Measurements from ENCODE around the gene HOXB5. TPM values are rescaled to one million over a fixed set of nuclear protein-coding genes. Genes with fewer than 3 reads are reported as not detected.

The HOXB5 gene
- polyA plus RNA-seq, 4 donors, result 5.8 to 9.8 TPM; not detected in 2

DNA sequence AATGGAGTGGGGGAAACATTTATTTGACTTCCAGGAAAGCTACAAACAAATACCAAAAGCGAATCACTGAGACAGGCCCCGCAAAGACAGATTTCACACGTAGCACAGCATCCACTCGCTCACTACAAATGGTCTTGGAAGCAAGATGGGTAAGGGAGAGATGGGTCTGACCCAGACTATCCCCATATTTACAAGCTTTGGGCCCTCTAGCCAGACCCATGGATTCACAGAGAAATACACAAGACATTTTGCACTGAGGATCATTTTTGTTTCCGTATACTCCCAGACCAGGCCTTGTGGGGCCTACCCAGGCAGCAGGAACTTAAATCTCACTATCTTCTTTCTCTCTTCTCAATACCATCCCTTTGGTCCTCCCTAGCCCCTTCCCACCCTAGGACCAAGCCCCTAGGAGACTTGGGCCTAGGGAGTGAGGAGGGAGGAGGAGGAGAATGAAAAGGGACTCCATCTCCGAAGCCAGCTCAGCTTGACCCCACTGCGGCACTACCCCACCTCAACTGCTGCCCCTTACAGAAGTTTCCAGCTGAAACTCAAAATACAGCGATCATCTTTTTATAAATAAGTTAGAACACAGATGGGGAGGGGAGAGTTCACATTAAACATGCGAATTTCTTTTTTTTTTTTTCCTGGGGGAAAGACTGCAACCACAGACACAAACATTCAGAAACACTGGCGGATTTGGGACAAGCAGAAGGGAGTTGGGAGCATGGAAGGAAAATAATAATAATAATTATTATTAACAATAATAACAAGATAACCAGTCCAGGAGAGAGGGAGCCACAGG is 2.1 kb downstream of the HOXB5 start:
- H3K27me3 ChIP-seq (ENCODE audit: control insufficient read depth in 3 of 3, insufficient read depth in 3 of 3, low read length in 3 of 3), result peaks cover 0 to 99% (median 11%) of the 10 kb centered on the region in 3 donors
- DNase-seq (no peak), FAIRE-seq (no peak)
- H3K36me3 ChIP-seq (ENCODE audit: control insufficient read depth in 3 of 3, insufficient read depth in 2 of 3, low read depth in 1 of 3, low read length in 3 of 3), result peaks cover 0 to 37% (median 0%) of the 10 kb centered on the region in 3 donors
- H3K27ac ChIP-seq (ENCODE audit: low read depth in 1 of 3, low read length in 2 of 3), result peak overlapping the region; percentile 0 to 93 (median 91)
- no peaks in the 10 kb centered on the region for H3K9me3 ChIP-seq (ENCODE audit: control insufficient read depth in 2 of 2, insufficient read depth in 1 of 2, low read depth in 1 of 2, low read length in 1 of 2)
- WGBS, 3 donors, result 63 to 84% (median 75%) methylated on average over 10 of the region's 10 CpGs
- peaks cover 0 to 47% (median 2%) of the 10 kb centered on the region in 3 donors for H3K4me1 ChIP-seq (ENCODE audit: control insufficient read depth in 3 of 3, insufficient read depth in 2 of 3, low read depth in 1 of 3, low read length in 2 of 3)
- peak overlapping the region in 1 of 3 donors; percentile 48 for H3K4me3 ChIP-seq (ENCODE audit: low read depth in 1 of 3, low read length in 3 of 3)

DNA sequence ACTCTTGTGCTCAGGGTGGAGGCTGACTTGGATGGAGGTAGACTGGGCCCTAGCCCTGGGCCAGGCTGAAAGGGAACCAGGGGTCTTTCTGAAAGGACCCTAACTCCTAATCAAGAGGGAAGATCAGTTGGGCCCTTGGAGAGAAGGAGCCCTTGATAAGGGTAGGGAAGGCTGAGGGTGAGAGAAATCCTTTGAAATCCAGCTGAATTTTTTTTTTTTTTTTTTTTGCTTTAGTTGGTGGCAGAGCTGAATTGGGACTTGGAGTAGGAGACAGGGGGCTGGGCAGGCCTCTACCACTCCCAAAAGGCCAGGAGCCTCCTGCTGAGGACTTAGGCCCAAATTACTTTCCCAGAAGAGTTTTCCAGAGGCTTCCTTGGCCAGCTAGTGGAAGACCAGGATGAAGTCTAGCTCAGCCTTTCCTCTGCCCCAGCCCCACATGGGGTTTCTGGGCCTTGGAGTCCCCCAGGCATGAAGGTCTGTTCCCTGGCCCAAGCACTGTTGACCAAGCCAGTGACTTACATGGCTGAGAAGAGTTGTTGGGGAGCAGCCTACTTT is 2.9 kb downstream of the HOXB5 start:
- H3K27ac ChIP-seq (ENCODE audit: low read depth in 1 of 3, low read length in 2 of 3), result peak overlapping the region in 2 of 3 donors; percentile 91 to 93
- peaks cover 0 to 29% (median 0%) of the 10 kb centered on the region in 3 donors for H3K36me3 ChIP-seq (ENCODE audit: control insufficient read depth in 3 of 3, insufficient read depth in 2 of 3, low read depth in 1 of 3, low read length in 3 of 3)
- peaks cover 0 to 44% (median 2%) of the 10 kb centered on the region in 3 donors for H3K4me1 ChIP-seq (ENCODE audit: control insufficient read depth in 3 of 3, insufficient read depth in 2 of 3, low read depth in 1 of 3, low read length in 2 of 3)
- FAIRE-seq, result no peak
- H3K4me3 ChIP-seq (ENCODE audit: low read depth in 1 of 3, low read length in 3 of 3), result peak overlapping the region in 1 of 3 donors; percentile 52
- peaks cover 0 to 99% (median 13%) of the 10 kb centered on the region in 3 donors for H3K27me3 ChIP-seq (ENCODE audit: control insufficient read depth in 3 of 3, insufficient read depth in 3 of 3, low read length in 3 of 3)
- DNase-seq, result no peak
- H3K9me3 ChIP-seq (ENCODE audit: control insufficient read depth in 2 of 2, insufficient read depth in 1 of 2, low read depth in 1 of 2, low read length in 1 of 2), result no peaks in the 10 kb centered on the region

DNA sequence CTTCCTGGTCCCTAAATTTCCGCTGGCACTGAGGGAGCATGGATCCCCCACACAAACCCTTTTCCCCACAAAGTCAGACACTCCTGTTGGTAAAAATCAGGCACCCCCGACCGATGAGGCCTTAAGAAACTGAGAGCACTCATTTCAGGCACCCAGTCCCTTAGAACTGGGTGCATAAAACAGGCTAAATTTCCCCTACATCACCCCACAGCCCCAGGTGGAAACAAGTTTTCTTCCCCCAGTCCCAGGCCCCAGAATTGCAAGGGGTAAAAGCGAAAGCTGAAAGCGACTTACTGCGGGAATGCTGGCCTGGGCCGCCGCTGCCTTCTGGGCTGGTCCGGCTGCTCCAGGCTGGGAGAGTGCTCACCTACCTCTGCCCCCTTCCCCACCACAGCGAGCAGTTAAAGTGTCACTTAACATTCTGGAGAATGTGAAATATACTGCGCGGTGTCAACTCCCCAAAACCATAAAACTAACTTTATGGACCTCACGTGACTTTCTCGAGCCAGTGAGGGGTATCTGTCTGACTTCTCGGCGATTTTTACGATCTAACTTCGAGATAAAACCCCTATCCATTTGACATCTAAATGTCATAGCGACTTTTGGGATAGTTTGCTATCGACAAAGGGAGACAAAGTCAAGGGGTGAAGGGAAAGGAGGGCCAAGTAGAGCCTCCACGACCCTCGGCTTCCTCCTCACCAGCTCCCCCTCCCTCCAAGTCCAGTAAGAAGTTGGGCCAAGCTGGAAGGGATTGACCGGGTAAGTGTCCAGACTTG is 3.6 kb downstream of the HOXB5 start, which contains the start of gene HOXB3:
Gene HOXB3, minus strand, starts transcription at position 411 of the 776 bp plus-strand sequence. CDS start 37,767 bp downstream, outside the sequence.
- Histone ChIP-seq H3K4me3 (ENCODE audit: low read depth in 1 of 3, low read length in 3 of 3) (peak within 1 kb of the TSS in 1 of 3 donors; percentile 52), H3K27me3 (ENCODE audit: control insufficient read depth in 3 of 3, insufficient read depth in 3 of 3, low read length in 3 of 3) (peaks cover 0 to 99% (median 14%) of the 10 kb centered on the region in 3 donors), H3K4me1 (ENCODE audit: control insufficient read depth in 3 of 3, insufficient read depth in 2 of 3, low read depth in 1 of 3, low read length in 2 of 3) (peaks cover 0 to 40% (median 2%) of the 10 kb centered on the region in 3 donors), H3K9me3 (ENCODE audit: control insufficient read depth in 2 of 2, insufficient read depth in 1 of 2, low read depth in 1 of 2, low read length in 1 of 2) (peaks cover 0 to 3% of the 10 kb centered on the region in 2 donors), H3K27ac (ENCODE audit: low read depth in 1 of 3, low read length in 2 of 3) (peak within 1 kb of the TSS; percentile 17 to 93 (median 91)), H3K36me3 (ENCODE audit: control insufficient read depth in 3 of 3, insufficient read depth in 2 of 3, low read depth in 1 of 3, low read length in 3 of 3) (peaks cover 0 to 24% (median 0%) of the 10 kb centered on the region in 3 donors)
- DNase-seq (no peak), FAIRE-seq (no peak)
- WGBS, 3 donors, result 18 to 24% (median 22%) methylated on average over 23 of the region's 23 CpGs

GRCh38 chr17:48589060-48589830 is 4.3 kb downstream of the HOXB5 start:
- Histone ChIP-seq H3K27ac (ENCODE audit: low read depth in 1 of 3, low read length in 2 of 3) (peak overlapping the region; percentile 17 to 93 (median 91)), H3K27me3 (ENCODE audit: control insufficient read depth in 3 of 3, insufficient read depth in 3 of 3, low read length in 3 of 3) (peaks cover 0 to 98% (median 14%) of the 10 kb centered on the region in 3 donors), H3K9me3 (ENCODE audit: control insufficient read depth in 2 of 2, insufficient read depth in 1 of 2, low read depth in 1 of 2, low read length in 1 of 2) (peaks cover 0 to 3% of the 10 kb centered on the region in 2 donors), H3K36me3 (ENCODE audit: control insufficient read depth in 3 of 3, insufficient read depth in 2 of 3, low read depth in 1 of 3, low read length in 3 of 3) (peaks cover 0 to 16% (median 0%) of the 10 kb centered on the region in 3 donors), H3K4me1 (ENCODE audit: control insufficient read depth in 3 of 3, insufficient read depth in 2 of 3, low read depth in 1 of 3, low read length in 2 of 3) (peaks cover 0 to 37% (median 2%) of the 10 kb centered on the region in 3 donors), H3K4me3 (ENCODE audit: low read depth in 1 of 3, low read length in 3 of 3) (peak overlapping the region in 1 of 3 donors; percentile 52)
- FAIRE-seq (no peak), DNase-seq (no peak)
- 11 to 17% (median 17%) methylated on average over 10 of the region's 10 CpGs for WGBS, 3 donors

DNA sequence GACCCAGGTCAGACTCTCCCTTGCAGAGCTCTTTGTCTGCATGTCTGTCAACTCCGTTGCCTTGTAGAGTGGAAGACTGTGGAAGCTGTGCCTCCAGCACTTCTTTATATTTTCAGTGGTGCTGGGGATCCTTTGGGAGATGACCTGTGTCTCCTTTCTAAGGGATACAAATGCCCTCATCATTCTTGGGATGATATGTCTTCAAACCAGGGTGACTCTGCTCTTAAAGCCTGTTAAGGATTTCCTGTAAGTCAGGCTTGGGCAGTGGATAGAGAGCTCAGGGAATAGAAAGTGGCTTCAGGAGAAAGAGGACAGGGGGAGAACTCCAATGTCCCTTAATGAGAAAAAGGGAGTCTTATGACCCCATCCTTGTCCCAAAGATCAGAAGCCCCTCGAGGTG is 5.1 kb downstream of the HOXB5 start:
- 15 to 34% (median 15%) methylated on average over 2 of the region's 2 CpGs for WGBS, 3 donors
- Histone ChIP-seq H3K27ac (ENCODE audit: low read depth in 1 of 3, low read length in 2 of 3) (peak overlapping the region in 2 of 3 donors; percentile 79 to 91), H3K36me3 (ENCODE audit: control insufficient read depth in 3 of 3, insufficient read depth in 2 of 3, low read depth in 1 of 3, low read length in 3 of 3) (peaks cover 0 to 16% (median 0%) of the 10 kb centered on the region in 3 donors), H3K4me3 (ENCODE audit: low read depth in 1 of 3, low read length in 3 of 3) (peak overlapping the region in 1 of 3 donors; percentile 52), H3K27me3 (ENCODE audit: control insufficient read depth in 3 of 3, insufficient read depth in 3 of 3, low read length in 3 of 3) (peaks cover 0 to 99% (median 14%) of the 10 kb centered on the region in 3 donors), H3K4me1 (ENCODE audit: control insufficient read depth in 3 of 3, insufficient read depth in 2 of 3, low read depth in 1 of 3, low read length in 2 of 3) (peaks cover 0 to 36% (median 2%) of the 10 kb centered on the region in 3 donors), H3K9me3 (ENCODE audit: control insufficient read depth in 2 of 2, insufficient read depth in 1 of 2, low read depth in 1 of 2, low read length in 1 of 2) (peaks cover 0 to 3% of the 10 kb centered on the region in 2 donors)
- FAIRE-seq (no peak), DNase-seq (no peak)

DNA sequence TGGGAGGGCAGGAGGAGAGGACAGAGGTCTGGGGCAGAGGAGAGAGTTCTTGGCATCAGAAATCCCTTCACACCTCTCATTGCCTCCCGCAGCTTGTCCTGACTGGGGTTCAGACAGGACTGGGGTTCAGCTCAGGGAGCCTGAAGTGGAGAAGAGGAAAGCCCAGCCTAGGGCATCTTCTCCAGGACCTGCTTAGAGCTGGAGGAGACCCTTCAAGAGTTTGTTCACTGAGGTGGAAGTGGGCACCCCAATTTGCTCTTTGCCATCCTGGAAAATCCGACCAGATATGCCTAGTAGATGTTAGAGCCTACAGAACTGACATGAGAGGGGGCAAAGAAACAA is 5.5 kb downstream of the HOXB5 start:
- Histone ChIP-seq H3K9me3 (ENCODE audit: control insufficient read depth in 2 of 2, insufficient read depth in 1 of 2, low read depth in 1 of 2, low read length in 1 of 2) (peaks cover 0 to 3% of the 10 kb centered on the region in 2 donors), H3K27me3 (ENCODE audit: control insufficient read depth in 3 of 3, insufficient read depth in 3 of 3, low read length in 3 of 3) (peaks cover 0 to 99% (median 10%) of the 10 kb centered on the region in 3 donors), H3K36me3 (ENCODE audit: control insufficient read depth in 3 of 3, insufficient read depth in 2 of 3, low read depth in 1 of 3, low read length in 3 of 3) (peaks cover 0 to 15% (median 0%) of the 10 kb centered on the region in 3 donors), H3K27ac (ENCODE audit: low read depth in 1 of 3, low read length in 2 of 3) (peak overlapping the region; percentile 24 to 91 (median 79)), H3K4me3 (ENCODE audit: low read depth in 1 of 3, low read length in 3 of 3) (peak overlapping the region in 1 of 3 donors; percentile 52), H3K4me1 (ENCODE audit: control insufficient read depth in 3 of 3, insufficient read depth in 2 of 3, low read depth in 1 of 3, low read length in 2 of 3) (peaks cover 0 to 36% (median 2%) of the 10 kb centered on the region in 3 donors)
- DNase-seq, result no peak
- WGBS, 3 donors, result 8 to 40% (median 24%) methylated on average over 2 of the region's 2 CpGs
- no peak for FAIRE-seq

DNA sequence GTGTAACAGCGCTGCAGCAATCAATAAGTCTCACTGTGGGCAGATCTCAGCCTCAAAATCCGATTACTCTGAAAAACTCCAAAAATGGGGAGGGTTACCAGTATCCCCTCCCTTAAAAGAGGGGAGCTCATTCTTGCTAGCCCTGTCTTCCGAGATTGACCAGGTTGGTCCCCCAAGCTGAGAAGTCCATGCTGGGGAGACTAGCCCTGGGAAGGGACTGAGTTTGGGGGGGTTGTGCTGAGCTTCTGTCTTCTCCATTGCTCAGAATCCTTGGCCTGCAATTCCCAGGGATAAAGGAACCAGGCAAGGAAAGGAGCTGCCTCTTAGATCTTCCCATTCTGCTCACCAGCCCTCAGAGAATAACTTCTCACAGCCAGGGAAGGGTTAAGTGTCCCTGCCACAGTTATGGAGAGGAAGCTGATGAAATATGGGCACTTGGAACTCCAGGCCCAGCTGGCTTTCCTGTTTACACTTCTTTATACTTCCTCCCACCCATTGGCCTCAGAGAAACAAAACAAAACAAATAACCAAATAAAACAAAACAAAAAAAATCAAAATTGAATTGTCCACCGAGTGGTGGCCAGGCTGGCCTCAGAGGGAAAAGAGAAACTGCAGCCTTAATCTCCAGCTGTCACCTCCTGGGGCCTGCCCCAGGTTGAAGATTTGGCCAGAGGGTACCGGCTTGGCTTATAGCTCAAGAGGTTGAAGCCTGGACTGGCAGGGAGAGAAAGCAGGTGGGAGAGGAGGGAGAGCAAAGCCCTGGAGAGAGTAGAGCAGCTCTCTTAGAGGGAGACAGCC is 6.1 kb downstream of the HOXB5 start:
- peak overlapping the region in 1 of 3 donors; percentile 52 for H3K4me3 ChIP-seq (ENCODE audit: low read depth in 1 of 3, low read length in 3 of 3)
- H3K27ac ChIP-seq (ENCODE audit: low read depth in 1 of 3, low read length in 2 of 3), result peak overlapping the region; percentile 24 to 91 (median 79)
- peaks cover 0 to 41% (median 2%) of the 10 kb centered on the region in 3 donors for H3K4me1 ChIP-seq (ENCODE audit: control insufficient read depth in 3 of 3, insufficient read depth in 2 of 3, low read depth in 1 of 3, low read length in 2 of 3)
- FAIRE-seq (no peak), DNase-seq (no peak)
- H3K36me3 ChIP-seq (ENCODE audit: control insufficient read depth in 3 of 3, insufficient read depth in 2 of 3, low read depth in 1 of 3, low read length in 3 of 3), result peaks cover 0 to 14% (median 0%) of the 10 kb centered on the region in 3 donors
- H3K27me3 ChIP-seq (ENCODE audit: control insufficient read depth in 3 of 3, insufficient read depth in 3 of 3, low read length in 3 of 3), result peaks cover 3 to 99% (median 10%) of the 10 kb centered on the region in 3 donors
- peaks cover 0 to 3% of the 10 kb centered on the region in 2 donors for H3K9me3 ChIP-seq (ENCODE audit: control insufficient read depth in 2 of 2, insufficient read depth in 1 of 2, low read depth in 1 of 2, low read length in 1 of 2)
- 17 to 34% (median 26%) methylated on average over 5 of the region's 5 CpGs for WGBS, 3 donors

Measured in small intestine (tissue), 7 donors.